ENCODE data around the gene HPCAL1. TPM values are rescaled to one million over a fixed set of nuclear protein-coding genes. Genes with fewer than 3 reads are reported as not detected.

HPCAL1 gene
- total RNA-seq, 4 donors from 2014 or later = 29.0 to 56.7 (median 34.5) TPM

DNA sequence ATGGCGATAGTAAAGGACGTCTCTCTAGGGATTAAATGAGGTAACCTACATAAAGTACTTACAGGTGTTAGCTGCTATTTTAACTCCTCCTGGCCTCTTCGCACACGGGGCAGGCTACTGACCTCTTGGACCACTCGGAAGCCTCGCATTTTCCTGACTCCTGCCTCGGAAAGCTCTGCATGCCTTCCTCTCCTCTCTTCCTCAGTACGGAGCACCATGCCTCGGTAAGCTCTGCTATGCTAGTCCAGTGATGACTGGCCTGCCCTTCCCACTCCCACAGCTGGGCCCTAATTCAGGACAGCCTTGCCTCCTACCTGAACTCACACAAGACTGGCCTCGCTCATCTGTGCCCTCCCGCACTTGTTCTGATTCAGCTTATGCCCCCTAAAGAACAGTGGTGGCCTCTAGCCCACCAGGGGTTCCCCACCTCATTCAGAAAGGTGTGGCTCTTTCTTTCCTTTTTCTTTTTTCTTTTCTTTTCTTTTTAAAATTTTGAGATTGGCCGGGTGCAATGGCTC, 22.7 kb upstream of the HPCAL1 start:
- H3K27ac ChIP-seq = no peak overlapping the region

GRCh38 chr2:10281891-10282290, 20.8 kb upstream of the HPCAL1 start:
- 69 to 90% methylated on average over 3 to 4 of the region's 4 CpGs for WGBS, 2 donors
- Histone ChIP-seq H3K27me3 (no peaks in the 10 kb centered on the region), H3K27ac (no peak overlapping the region), H3K4me3 (no peak overlapping the region), H3K4me1 (peaks cover 0 to 59% (median 49%) of the 10 kb centered on the region in 4 donors), H3K9me3 (no peaks in the 10 kb centered on the region), H3K36me3 (no peaks in the 10 kb centered on the region)
- no peak for TF ChIP-seq EP300 (IDR thresholded peaks at IDR 0.05)
- TF ChIP-seq, protein P1, sequence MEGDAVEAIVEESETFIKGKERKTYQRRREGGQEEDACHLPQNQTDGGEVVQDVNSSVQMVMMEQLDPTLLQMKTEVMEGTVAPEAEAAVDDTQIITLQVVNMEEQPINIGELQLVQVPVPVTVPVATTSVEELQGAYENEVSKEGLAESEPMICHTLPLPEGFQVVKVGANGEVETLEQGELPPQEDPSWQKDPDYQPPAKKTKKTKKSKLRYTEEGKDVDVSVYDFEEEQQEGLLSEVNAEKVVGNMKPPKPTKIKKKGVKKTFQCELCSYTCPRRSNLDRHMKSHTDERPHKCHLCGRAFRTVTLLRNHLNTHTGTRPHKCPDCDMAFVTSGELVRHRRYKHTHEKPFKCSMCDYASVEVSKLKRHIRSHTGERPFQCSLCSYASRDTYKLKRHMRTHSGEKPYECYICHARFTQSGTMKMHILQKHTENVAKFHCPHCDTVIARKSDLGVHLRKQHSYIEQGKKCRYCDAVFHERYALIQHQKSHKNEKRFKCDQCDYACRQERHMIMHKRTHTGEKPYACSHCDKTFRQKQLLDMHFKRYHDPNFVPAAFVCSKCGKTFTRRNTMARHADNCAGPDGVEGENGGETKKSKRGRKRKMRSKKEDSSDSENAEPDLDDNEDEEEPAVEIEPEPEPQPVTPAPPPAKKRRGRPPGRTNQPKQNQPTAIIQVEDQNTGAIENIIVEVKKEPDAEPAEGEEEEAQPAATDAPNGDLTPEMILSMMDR (IDR thresholded peaks at IDR 0.05) = no peak
- TF ChIP-seq POLR2A (IDR thresholded peaks at IDR 0.05) = no peak
- no peak for DNase-seq (ENCODE audit: low spot score in 2 of 2)

More for the DNA sequence above, 22.7 kb upstream of the HPCAL1 start:
- TF ChIP-seq POLR2A (IDR thresholded peaks at IDR 0.05) (no peak), EP300 (IDR thresholded peaks at IDR 0.05) (no peak)
- TF ChIP-seq, protein P1 (IDR thresholded peaks at IDR 0.05) = no peak
- no peak overlapping the region for H3K4me3 ChIP-seq
- 75 to 84% methylated on average over 12 of the region's 12 CpGs for WGBS, 2 donors
- H3K36me3 ChIP-seq = no peaks in the 10 kb centered on the region
- no peaks in the 10 kb centered on the region for H3K9me3 ChIP-seq
- DNase-seq (ENCODE audit: low spot score in 2 of 2) = no peak
- no peaks in the 10 kb centered on the region for H3K27me3 ChIP-seq
- peaks cover 0 to 40% (median 31%) of the 10 kb centered on the region in 4 donors for H3K4me1 ChIP-seq

DNA sequence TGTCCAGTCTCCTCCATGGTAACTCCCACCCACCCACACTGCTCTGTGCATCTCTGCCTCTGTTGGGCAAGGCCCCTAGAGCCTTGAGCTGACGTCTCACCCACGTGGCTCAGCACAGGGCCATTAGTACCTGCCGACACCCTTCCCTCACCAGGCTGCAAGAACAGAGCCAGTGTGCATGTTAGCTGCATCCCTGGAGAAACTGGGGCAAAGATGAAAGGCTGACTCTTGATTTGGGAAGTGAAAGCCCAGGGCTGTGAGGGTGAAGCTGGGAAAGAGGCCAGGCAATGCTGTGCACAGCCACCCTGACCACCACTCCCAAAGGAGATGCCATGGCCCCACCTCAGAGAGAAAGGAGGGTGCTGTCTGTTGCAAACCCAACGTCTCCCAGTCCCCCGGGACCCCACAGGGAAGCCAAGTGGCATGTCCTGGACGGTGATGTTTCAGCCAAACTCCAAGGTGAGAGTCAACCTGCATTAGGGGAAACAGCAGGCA, 20.0 kb upstream of the HPCAL1 start:
- Histone ChIP-seq H3K27ac (peak overlapping the region in 1 of 4 donors; percentile 90), H3K9me3 (no peaks in the 10 kb centered on the region), H3K4me1 (peaks cover 0 to 53% (median 46%) of the 10 kb centered on the region in 4 donors), H3K36me3 (no peaks in the 10 kb centered on the region), H3K27me3 (no peaks in the 10 kb centered on the region), H3K4me3 (no peak overlapping the region)
- TF ChIP-seq EP300 (IDR thresholded peaks at IDR 0.05) = no peak
- TF ChIP-seq, protein P1 (IDR thresholded peaks at IDR 0.05) = no peak
- no peak for TF ChIP-seq POLR2A (IDR thresholded peaks at IDR 0.05)
- 75 to 76% methylated on average over 6 of the region's 6 CpGs for WGBS, 2 donors
- DNase-seq (ENCODE audit: low spot score in 2 of 2) = no peak

DNA sequence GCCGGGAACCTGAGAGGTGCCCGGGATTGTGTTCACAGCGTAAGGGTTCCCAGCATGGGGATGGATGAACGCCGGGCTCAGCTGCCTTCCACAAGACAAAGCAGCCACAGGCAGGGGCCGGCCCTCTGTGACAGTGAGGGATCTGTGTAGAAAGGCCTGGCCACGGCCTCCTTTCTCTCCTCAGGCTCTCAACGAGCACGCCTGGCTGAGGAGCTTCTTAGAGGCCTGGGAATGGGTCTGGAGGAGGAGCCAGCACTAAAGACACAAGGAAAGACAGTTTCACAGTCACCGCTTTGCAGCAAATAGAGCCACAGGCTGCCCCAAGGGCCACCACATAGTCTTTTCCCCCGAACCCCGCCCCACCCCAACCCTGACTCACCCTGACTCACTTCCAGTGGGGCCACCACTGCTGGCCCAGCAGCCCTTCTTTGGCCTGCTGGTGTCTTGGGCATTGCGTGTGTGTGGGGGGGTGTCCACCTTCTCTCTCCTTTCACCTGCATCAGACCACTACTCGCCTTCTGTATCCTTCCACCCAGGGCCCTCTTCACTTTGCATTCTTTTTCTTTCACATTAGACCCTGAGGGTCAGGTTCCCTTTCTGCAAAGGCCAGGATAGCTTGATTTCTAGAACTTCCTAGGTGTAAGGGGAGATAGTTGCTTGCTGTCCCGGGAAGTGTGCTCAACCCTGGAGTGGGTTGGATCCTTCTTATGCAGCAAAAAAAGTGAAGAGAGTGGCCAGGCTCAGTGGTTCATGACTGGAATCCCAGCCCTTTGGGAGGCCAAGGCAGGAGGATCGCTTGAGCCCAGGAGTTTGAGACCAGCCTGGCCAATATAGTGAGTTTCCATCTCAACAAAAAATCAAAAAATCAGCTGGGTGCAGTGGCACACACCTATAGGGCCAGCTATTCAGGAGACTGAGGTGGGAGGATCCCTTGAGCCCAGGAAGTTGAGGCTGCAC, 19.3 kb upstream of the HPCAL1 start:
- Histone ChIP-seq H3K36me3 (no peaks in the 10 kb centered on the region), H3K4me3 (no peak overlapping the region), H3K9me3 (no peaks in the 10 kb centered on the region), H3K4me1 (peaks cover 0 to 45% (median 39%) of the 10 kb centered on the region in 4 donors), H3K27me3 (no peaks in the 10 kb centered on the region), H3K27ac (peak overlapping the region; percentile 6 to 90 (median 52))
- TF ChIP-seq POLR2A (IDR thresholded peaks at IDR 0.05) (no peak), EP300 (IDR thresholded peaks at IDR 0.05) (no peak)
- TF ChIP-seq, protein P1 (IDR thresholded peaks at IDR 0.05) = no peak
- no peak for DNase-seq (ENCODE audit: low spot score in 2 of 2)
- 60 to 62% methylated on average over 16 of the region's 16 CpGs for WGBS, 2 donors

Data from tibial nerve (tissue), 4 donors.